Immature natural killer cell (primary cell): ENCODE results near the gene ENDOV. TPM values are rescaled to one million over a fixed set of nuclear protein-coding genes. Genes with fewer than 3 reads are reported as not detected.

Source experiments
- DNase-seq, 3 donors: peaks; one replicate each; pipeline ENCODE4 v3.0.0; 2022; ENCODE audit warnings: mixed read lengths in 1 of 3
- H3K27ac Mint-ChIP-seq, 6 donors: one replicate each; pipeline ENCODE4 v1.8.0; 2020; ENCODE audit warnings: mixed read lengths in 6 of 6, mild to moderate bottlenecking in 5 of 6, inconsistent platforms in 4 of 6, moderate library complexity in 3 of 6
- H3K27me3 Mint-ChIP-seq, 3 donors: one replicate each; pipeline ENCODE4 v1.8.0; 2020 to 2021; ENCODE audit warnings: low read depth in 3 of 3, mild to moderate bottlenecking in 3 of 3, mixed read lengths in 3 of 3, moderate library complexity in 3 of 3, inconsistent platforms in 1 of 3
- H3K36me3 Mint-ChIP-seq, 3 donors: one replicate each; pipeline ENCODE4 v1.8.0; 2020; ENCODE audit warnings: mixed read lengths in 3 of 3, inconsistent platforms in 2 of 3, mild to moderate bottlenecking in 2 of 3
- H3K4me1 Mint-ChIP-seq, 2 donors: one replicate each; pipeline ENCODE4 v1.8.0; 2020; ENCODE audit warnings: inconsistent platforms in 2 of 2, mild to moderate bottlenecking in 2 of 2, mixed read lengths in 2 of 2, moderate library complexity in 1 of 2
- H3K4me3 Mint-ChIP-seq, 5 donors: one replicate each; pipeline ENCODE4 v1.8.0; 2020; ENCODE audit warnings: mild to moderate bottlenecking in 5 of 5, mixed read lengths in 5 of 5, inconsistent platforms in 3 of 5, moderate library complexity in 3 of 5
- H3K9me3 Mint-ChIP-seq, 6 donors: one replicate each; pipeline ENCODE4 v1.8.0; 2020; ENCODE audit warnings: mild to moderate bottlenecking in 6 of 6, mixed read lengths in 6 of 6, inconsistent platforms in 4 of 6, moderate library complexity in 3 of 6
- polyA plus RNA-seq, 3 donors: library from polyadenylated mRNA; unstranded; fragments of 300-500 nt; fragmentation: Illumina TruSeq; gene quantifications; one replicate each; pipeline ENCODE4 v1.2.3, GENCODE V29; 2021

Gene ENDOV
- polyA plus RNA-seq, 3 donors from 2014 or later: 8.1 to 11.7 (median 8.7) TPM

DNA sequence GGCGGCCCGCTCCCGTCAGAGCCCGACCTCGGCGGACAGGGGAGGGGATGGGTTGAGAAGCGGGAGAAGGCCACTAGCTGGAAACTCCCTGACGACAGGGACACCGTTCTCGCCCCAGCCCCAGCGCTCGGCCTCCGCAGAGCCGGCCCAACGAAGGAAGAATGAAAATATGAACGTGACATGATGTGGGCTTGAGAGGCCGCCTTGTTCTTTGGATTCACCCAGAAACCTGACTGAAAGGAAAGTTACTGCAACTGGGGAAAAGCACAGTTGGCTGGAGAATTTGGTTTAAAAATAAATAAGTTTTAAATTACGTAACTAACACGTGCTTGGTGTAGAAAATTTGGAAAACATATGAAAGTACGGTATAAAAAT lies 40.4 kb downstream of the ENDOV start:
- H3K36me3 Mint-ChIP-seq: no peaks in the 10 kb centered on the region
- peak in 1 of 3 donors; percentile 71 for DNase-seq
- H3K27me3 Mint-ChIP-seq: peaks cover 7 to 11% (median 8%) of the 10 kb centered on the region in 3 donors
- H3K9me3 Mint-ChIP-seq: no peaks in the 10 kb centered on the region
- H3K4me3 Mint-ChIP-seq: peak overlapping the region; percentile 89 to 93 (median 92)
- peaks cover 23 to 30% of the 10 kb centered on the region in 2 donors for H3K4me1 Mint-ChIP-seq
- peak overlapping the region; percentile 95 to 98 (median 96) for H3K27ac Mint-ChIP-seq

DNA sequence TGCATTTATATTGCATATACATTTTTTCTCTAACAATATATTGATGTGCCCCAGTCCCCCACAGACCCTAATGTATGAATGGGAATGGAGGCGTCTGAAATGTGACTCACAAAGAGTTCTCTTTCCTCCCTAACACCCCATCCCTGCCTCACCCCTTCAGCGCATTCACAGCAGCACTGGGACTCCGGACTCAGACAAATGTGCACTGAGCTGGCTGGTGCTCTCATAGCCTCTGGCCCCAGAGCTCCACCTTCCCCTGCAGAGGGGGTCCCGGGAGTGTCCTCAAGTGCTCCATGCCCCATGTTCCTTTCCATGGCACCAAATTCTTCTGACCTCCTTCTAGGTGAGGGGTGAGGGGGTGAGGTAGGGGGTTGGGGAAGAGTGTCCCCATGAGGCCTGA lies 40.8 kb downstream of the ENDOV start:
- Mint-ChIP-seq H3K4me1 (peaks cover 23 to 30% of the 10 kb centered on the region in 2 donors), H3K27me3 (peaks cover 7 to 11% (median 10%) of the 10 kb centered on the region in 3 donors), H3K36me3 (no peaks in the 10 kb centered on the region), H3K9me3 (no peaks in the 10 kb centered on the region), H3K4me3 (peak overlapping the region; percentile 89 to 93 (median 92)), H3K27ac (peak overlapping the region; percentile 83 to 98 (median 96))
- no peak for DNase-seq

DNA sequence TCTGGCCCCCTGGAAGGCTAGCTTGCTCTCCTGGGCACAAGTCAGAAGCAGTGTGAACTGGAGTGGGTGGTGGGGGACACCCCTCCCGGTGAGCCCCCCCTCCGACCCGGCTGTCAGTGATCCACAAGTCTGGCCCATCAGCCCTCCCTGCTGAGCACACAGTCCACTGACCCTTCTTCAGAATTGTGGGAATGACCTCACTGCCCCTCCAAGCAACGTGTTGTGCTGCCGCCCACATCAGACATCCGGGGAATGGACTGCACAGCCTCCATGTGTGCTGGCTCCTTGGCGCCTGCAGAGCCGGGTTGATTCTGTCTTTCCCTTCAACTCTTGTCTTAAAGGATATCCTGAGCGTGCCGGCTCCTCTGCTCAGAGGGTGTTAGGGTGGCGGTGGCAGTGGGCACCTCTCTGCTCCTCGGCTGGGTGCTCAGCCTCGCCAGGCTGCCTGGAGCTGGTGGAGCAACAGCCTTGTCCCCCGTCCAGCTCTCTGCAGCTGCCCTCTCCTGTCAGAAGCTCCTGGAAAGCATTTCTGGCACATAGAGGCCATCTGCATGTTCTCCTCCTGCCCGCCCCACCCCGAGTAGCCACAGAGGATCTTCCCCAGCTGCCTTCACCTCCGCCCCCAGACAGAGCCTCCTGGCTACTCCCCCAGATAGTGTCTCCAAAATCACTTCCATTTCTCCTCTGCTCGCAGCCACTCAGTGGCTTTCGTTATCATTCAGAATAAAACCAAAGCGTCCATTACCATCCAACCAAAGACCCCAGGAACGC lies 41.7 kb downstream of the ENDOV start:
- no peaks in the 10 kb centered on the region for H3K36me3 Mint-ChIP-seq
- no peaks in the 10 kb centered on the region for H3K9me3 Mint-ChIP-seq
- H3K27ac Mint-ChIP-seq: peak overlapping the region in 5 of 6 donors; percentile 29 to 81 (median 62)
- no peak for DNase-seq
- H3K4me3 Mint-ChIP-seq: peak overlapping the region in 4 of 5 donors; percentile 26 to 63 (median 56)
- H3K4me1 Mint-ChIP-seq: peaks cover 23 to 30% of the 10 kb centered on the region in 2 donors
- H3K27me3 Mint-ChIP-seq: peaks cover 7 to 15% (median 12%) of the 10 kb centered on the region in 3 donors

DNA sequence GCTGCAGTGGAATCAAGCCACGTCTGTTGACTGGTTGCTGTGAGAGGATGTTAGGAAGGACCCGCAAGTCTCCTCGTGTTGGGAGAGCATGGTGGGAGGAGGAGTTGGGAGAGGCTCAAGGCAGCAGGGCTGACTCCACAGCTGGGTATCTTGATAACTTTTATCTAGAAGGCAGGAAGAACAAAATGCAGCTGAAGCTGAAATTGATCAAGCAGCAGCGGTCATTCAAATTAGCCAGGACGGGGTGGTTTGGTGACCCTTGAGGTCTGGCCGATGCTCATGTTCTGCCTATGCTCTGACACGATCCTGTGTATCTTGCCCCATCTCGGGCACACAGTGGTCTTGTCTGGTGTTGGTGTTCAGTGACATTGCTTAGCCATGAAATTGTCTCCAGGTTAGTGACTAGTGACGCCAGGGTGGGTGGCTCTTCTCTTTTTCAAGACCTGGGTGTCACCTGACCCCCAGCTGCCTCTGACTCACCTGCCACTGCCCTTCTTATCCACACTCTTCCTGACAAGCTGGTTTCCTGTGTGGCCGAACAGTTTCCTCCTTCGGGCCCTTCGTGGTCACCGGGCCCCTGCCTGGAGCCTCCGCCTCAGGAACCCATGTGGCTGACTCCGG lies 42.4 kb downstream of the ENDOV start:
- H3K4me3 Mint-ChIP-seq: peak overlapping the region in 4 of 5 donors; percentile 26 to 63 (median 45)
- H3K27me3 Mint-ChIP-seq: peaks cover 7 to 13% (median 12%) of the 10 kb centered on the region in 3 donors

DNA sequence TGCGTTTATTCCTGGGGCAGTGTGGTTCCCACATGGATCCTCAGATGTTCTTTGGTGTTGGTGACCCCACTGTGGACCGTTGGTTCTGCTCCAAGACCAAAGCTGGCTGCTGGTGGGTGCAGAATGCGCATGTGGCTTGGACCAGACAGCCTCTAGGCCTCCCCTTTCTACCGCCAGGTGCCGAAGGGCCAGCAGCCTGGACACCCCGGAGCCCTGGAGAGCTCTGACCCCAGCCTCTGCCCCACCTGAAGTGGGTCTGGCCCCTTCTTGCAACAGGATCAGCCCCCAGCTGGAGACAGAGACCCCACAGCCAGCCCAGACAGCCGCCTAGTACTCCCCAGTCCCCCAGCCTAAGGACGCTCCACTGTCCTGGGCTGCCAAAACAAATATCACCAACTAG lies 43.0 kb downstream of the ENDOV start:
- Mint-ChIP-seq H3K4me3 (peak overlapping the region in 1 of 5 donors; percentile 57), H3K9me3 (no peaks in the 10 kb centered on the region), H3K27ac (peak overlapping the region in 1 of 6 donors; percentile 81), H3K36me3 (no peaks in the 10 kb centered on the region), H3K27me3 (peaks cover 7 to 15% (median 13%) of the 10 kb centered on the region in 3 donors), H3K4me1 (peaks cover 23 to 30% of the 10 kb centered on the region in 2 donors)
- DNase-seq: no peak

More for the DNA sequence above, 42.4 kb downstream of the ENDOV start:
- H3K9me3 Mint-ChIP-seq: no peaks in the 10 kb centered on the region
- H3K27ac Mint-ChIP-seq: peak overlapping the region in 5 of 6 donors; percentile 28 to 81 (median 55)
- DNase-seq: peak; percentile 37 to 52 (median 39)
- peaks cover 23 to 30% of the 10 kb centered on the region in 2 donors for H3K4me1 Mint-ChIP-seq
- no peaks in the 10 kb centered on the region for H3K36me3 Mint-ChIP-seq

DNA sequence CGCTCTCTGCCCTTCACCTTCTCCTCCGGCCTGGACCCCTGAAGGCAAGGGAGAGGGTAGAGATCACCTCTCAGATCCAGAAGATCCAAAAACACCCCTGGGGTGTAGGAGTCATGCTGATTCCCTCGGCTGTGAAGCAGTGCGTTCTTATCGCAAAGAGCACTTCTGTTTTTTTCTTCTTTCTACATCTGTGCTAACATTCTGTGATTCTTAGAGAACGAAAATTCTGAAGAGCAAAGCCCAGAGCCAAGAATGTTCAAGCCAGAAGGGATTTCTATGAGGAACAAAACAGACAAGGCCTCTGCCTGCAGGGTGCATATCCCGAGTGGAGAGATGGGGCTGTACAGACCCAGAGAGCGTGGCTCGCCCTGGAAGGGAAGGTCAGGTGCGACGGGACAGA lies 44.3 kb downstream of the ENDOV start:
- H3K27me3 Mint-ChIP-seq: peaks cover 5 to 15% (median 8%) of the 10 kb centered on the region in 3 donors
- H3K4me3 Mint-ChIP-seq: peak overlapping the region in 1 of 5 donors; percentile 0
- no peak overlapping the region for H3K27ac Mint-ChIP-seq

DNA sequence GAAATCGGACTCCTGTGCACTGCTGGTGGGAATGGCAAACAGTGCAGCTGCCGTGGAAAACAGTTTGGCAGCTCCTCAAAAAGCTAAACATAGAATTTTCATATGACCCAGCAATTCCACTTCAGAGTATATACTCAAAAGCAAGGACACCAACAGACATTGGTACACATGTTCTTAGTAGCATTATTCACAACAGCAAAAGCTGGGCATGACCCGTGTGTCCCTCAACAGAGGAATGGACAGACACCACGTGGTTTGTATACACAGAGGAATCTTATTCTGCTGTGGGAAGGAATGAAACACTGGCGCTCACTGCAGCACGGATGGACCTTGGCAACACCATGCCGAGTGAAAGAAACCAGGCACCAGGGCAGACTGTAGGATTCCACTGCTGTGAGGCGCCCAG lies 45.5 kb downstream of the ENDOV start:
- Mint-ChIP-seq H3K27me3 (peaks cover 2 to 12% (median 7%) of the 10 kb centered on the region in 3 donors), H3K27ac (no peak overlapping the region)

More for the DNA sequence above, 44.3 kb downstream of the ENDOV start:
- Mint-ChIP-seq H3K9me3 (no peaks in the 10 kb centered on the region), H3K36me3 (no peaks in the 10 kb centered on the region), H3K4me1 (peaks cover 11 to 19% of the 10 kb centered on the region in 2 donors)
- no peak for DNase-seq

DNA sequence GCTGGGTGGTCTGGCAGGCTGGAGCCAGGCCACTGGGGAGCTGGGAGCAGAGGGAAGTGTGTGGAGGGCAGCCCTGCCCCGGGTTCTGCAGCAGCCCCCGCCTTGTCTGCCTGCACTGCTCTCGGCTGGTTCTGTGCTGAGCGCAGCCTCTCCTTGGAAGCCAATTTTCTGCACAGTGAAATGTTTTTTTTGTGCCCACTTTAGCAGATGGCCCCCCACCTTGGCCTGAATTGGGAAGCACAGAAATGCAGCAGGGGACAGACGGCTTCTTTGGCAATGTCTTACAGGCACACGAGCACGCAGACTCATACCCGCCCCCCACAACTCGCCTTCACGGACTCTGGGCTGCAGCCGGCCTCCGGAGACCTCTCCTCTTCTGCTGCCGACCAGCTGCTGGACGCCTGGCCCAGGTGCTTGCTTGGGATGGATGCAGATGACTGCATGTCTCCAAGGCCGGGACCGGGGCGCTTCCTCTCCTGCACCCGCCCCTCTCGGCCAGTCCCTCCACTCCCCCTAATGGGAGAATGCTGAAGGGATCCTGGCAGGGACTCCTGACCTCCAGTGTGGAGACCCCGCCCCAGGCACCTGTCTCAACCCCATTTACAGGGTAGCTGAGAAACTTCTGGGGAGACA lies 46.7 kb downstream of the ENDOV start:
- Mint-ChIP-seq H3K27me3 (peaks cover 0 to 12% (median 7%) of the 10 kb centered on the region in 3 donors), H3K27ac (no peak overlapping the region)

More for the DNA sequence above, 45.5 kb downstream of the ENDOV start:
- Mint-ChIP-seq H3K4me1 (peaks cover 5 to 14% of the 10 kb centered on the region in 2 donors), H3K4me3 (no peak overlapping the region), H3K36me3 (no peaks in the 10 kb centered on the region), H3K9me3 (no peaks in the 10 kb centered on the region)
- DNase-seq: no peak

DNA sequence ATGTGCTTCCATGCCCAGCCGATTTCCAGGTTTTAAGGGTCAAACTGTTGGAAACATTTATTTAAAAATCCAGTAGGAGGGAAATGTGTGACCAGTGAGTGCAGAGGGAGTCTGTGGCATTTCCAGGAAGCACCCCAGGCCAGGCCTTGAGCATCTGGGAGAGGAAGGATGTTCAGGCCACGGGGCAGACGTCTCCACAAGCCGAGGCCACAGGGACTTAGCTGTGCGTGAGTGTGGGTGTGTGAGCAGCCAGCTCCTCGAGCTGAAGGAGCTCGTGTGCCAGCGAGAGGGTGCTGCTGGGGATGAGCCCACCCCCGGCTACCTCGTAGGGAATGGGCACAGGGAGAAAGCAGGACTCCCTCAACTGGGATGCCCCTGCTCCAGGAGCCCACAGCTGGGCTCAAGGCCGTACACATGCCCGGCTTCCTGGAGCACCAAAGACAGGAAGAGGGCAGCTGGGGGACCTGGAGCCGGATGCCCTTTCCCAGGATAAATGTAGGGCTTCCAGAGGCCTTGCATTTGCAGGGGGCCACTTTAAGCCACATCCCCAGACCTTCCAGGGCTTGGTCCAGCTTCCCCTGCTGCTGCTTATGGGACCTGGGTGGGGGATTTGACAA lies 48.9 kb downstream of the ENDOV start:
- DNase-seq: no peak
- H3K9me3 Mint-ChIP-seq: no peaks in the 10 kb centered on the region
- H3K4me3 Mint-ChIP-seq: no peak overlapping the region
- H3K36me3 Mint-ChIP-seq: no peaks in the 10 kb centered on the region
- no peak overlapping the region for H3K27ac Mint-ChIP-seq
- H3K4me1 Mint-ChIP-seq: peaks cover 4 to 8% of the 10 kb centered on the region in 2 donors
- peaks cover 1 to 24% (median 14%) of the 10 kb centered on the region in 3 donors for H3K27me3 Mint-ChIP-seq

More for the DNA sequence above, 46.7 kb downstream of the ENDOV start:
- Mint-ChIP-seq H3K4me1 (peaks cover 0 to 10% of the 10 kb centered on the region in 2 donors), H3K9me3 (no peaks in the 10 kb centered on the region), H3K4me3 (no peak overlapping the region), H3K36me3 (no peaks in the 10 kb centered on the region)
- DNase-seq: no peak

DNA sequence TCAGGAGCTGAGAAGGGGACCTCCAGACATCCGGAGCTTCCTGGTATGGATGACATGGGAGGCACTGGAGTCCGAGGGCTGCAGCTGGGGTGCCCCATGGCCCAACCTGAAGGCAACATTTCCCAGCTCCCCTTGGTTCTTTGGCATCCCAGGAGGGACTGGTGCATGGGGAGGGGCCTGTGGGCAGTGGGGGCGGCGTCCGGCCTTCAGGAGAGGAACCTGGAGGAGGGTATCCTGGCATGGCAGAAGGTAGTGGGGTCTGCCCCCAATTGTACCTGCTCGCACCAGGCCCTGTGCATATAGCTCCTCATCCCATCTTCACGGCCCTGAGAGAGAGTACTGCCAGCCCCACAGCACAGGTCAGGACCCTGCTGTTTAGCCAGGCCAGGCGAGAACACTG lies 49.5 kb downstream of the ENDOV start:
- Mint-ChIP-seq H3K4me1 (peaks cover 4 to 7% of the 10 kb centered on the region in 2 donors), H3K9me3 (no peaks in the 10 kb centered on the region), H3K4me3 (no peak overlapping the region), H3K36me3 (no peaks in the 10 kb centered on the region), H3K27ac (no peak overlapping the region), H3K27me3 (peaks cover 4 to 27% (median 17%) of the 10 kb centered on the region in 3 donors)
- no peak for DNase-seq

DNA sequence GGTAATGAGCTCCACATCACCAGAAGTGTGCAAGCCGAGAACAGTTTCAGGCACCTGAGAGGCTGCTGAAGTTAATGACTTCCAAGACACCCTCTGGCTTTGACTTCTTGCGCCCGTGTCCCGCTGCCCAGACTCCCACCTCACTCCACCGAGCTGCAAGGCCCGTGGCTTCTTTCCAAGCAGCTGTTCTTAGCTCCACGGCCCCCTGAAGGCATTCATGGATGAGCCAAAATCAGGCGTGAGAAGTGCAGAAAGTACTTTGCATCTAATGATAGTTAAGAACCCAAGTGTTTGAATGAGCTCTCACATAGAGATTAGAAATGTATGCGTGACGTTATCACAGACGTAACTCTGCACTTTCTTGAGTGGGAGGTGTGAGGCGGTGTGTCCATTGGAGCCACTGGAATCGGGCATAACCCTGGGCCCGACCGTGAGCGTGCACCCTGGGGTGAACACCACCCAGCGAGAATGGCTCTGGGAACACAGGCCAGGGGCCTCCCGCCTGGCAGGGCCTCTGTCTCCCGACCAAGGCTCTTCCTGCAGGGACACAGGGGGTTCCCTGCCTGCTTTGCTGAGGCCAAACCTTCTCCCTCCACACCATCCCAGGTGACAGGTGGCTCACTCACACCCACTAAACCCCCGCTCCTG lies 50.5 kb downstream of the ENDOV start:
- no peaks in the 10 kb centered on the region for H3K9me3 Mint-ChIP-seq
- H3K36me3 Mint-ChIP-seq: no peaks in the 10 kb centered on the region
- H3K27ac Mint-ChIP-seq: no peak overlapping the region
- H3K4me1 Mint-ChIP-seq: peaks cover 10 to 11% of the 10 kb centered on the region in 2 donors
- DNase-seq: no peak
- peaks cover 4 to 30% (median 17%) of the 10 kb centered on the region in 3 donors for H3K27me3 Mint-ChIP-seq
- H3K4me3 Mint-ChIP-seq: no peak overlapping the region

DNA sequence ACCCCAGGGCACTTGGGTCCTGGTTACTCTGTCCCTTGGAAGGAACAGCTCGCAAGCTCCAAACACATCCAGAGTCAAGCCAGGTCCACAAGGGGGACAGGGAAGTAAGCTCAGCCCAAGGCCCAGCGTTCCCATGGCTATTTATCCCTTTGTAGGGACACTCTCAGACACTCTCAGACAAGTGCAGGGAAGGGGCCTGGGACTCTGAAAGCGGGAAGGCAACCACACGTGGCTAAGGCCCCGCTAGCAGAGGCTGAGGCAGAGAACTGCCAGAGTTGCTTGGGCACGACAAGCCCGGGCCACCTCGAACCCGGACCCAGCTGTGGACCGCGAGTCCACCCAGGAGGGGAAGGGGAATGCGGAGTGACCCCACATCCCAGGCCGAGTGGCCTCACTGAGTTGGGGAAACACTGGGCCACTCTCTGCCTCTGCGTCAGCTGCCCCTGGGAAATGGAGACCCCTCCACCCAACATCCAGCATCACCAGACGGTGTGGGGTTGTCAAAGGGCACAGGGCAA lies 51.3 kb downstream of the ENDOV start:
- no peak for DNase-seq
- Mint-ChIP-seq H3K27ac (no peak overlapping the region), H3K4me1 (peaks cover 14 to 19% of the 10 kb centered on the region in 2 donors), H3K4me3 (no peak overlapping the region), H3K36me3 (no peaks in the 10 kb centered on the region), H3K27me3 (peaks cover 4 to 27% (median 13%) of the 10 kb centered on the region in 3 donors), H3K9me3 (no peaks in the 10 kb centered on the region)

DNA sequence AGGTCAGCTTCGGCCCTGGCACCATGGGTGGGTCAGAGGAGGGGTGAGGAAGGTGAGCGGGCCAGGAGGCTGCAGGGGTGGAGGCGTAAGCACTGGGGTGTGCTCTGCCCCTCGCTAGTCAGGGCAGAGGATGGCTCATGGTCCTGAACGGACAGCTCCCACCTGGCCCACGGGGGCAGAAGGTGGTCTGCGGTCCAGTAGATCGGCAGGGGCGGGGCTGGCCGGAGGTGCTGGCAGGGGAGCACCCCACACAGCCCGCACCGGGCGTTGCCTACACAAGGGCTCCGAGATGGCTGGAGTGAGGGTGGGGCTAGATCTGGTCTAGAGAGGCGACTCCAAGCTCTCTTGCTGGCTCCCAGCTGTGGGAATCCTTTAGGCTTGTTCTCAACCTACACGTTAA lies 53.3 kb downstream of the ENDOV start:
- no peak for DNase-seq
- Mint-ChIP-seq H3K4me1 (peaks cover 34 to 38% of the 10 kb centered on the region in 2 donors), H3K36me3 (no peaks in the 10 kb centered on the region), H3K27ac (no peak overlapping the region), H3K4me3 (no peak overlapping the region), H3K9me3 (no peaks in the 10 kb centered on the region), H3K27me3 (peaks cover 8 to 30% (median 13%) of the 10 kb centered on the region in 3 donors)
